ENCODE results near the gene GRID1.

DNA sequence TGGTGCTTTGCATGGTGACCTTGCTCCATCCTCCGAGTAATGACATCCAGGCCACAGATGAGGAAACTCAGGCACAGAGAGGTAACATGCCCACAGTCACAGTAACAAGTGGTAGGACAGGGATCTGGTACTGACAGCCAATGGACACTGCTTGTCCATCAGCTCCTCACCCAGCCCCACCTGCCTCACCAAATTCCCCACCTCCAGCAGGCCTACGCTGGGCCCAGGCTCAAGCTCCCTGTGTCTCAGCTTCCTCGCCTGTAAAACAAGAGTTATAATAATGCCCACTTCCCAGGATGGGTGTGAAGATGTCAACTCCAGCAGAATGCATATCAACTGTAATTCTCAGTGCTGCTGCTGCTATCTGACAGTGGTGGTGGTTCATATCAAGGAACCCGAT lies 123.8 kb downstream of the GRID1 start:
- TF ChIP-seq, protein P1, sequence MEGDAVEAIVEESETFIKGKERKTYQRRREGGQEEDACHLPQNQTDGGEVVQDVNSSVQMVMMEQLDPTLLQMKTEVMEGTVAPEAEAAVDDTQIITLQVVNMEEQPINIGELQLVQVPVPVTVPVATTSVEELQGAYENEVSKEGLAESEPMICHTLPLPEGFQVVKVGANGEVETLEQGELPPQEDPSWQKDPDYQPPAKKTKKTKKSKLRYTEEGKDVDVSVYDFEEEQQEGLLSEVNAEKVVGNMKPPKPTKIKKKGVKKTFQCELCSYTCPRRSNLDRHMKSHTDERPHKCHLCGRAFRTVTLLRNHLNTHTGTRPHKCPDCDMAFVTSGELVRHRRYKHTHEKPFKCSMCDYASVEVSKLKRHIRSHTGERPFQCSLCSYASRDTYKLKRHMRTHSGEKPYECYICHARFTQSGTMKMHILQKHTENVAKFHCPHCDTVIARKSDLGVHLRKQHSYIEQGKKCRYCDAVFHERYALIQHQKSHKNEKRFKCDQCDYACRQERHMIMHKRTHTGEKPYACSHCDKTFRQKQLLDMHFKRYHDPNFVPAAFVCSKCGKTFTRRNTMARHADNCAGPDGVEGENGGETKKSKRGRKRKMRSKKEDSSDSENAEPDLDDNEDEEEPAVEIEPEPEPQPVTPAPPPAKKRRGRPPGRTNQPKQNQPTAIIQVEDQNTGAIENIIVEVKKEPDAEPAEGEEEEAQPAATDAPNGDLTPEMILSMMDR (IDR thresholded peaks at IDR 0.05) = no peak
- TF ChIP-seq POLR2A (IDR thresholded peaks at IDR 0.05) = no peak

All from lower leg skin (tissue), 3 donors.